ENCODE results near the gene NANS. TPM values are rescaled to one million over a fixed set of nuclear protein-coding genes. Genes with fewer than 3 reads are reported as not detected.

The NANS gene
- total RNA-seq, 1 donor from 2014 or later = 13.0 TPM

GRCh38 chr9:98062161-98062560, 5.6 kb downstream of the NANS start:
- H3K27ac ChIP-seq = no peak overlapping the region
- Mint-ChIP-seq H3K27me3 (ENCODE audit: insufficient read depth, low read depth) (peaks cover 4% of the 10 kb centered on the region), H3K9me3 (no peaks in the 10 kb centered on the region), H3K4me1 (peaks cover 5% of the 10 kb centered on the region), H3K36me3 (peaks cover 9% of the 10 kb centered on the region), H3K4me3 (no peak overlapping the region), H3K27ac (no peak overlapping the region)
- H3K9ac ChIP-seq = no peak overlapping the region
- no peak overlapping the region for H2AFZ ChIP-seq (replicated peaks)
- no peaks in the 10 kb centered on the region for H3K9me3 ChIP-seq (ENCODE audit: low read depth)
- no peak for DNase-seq (ENCODE audit: low spot score)
- no peaks in the 10 kb centered on the region for H4K20me1 ChIP-seq (ENCODE audit: low read depth)
- TF ChIP-seq CTCF (IDR thresholded peaks at IDR 0.05) = no peak
- TF ChIP-seq EZH2 (IDR thresholded peaks at IDR 0.05) = no peak
- no peak for TF ChIP-seq EZH2phosphoT487 (IDR thresholded peaks at IDR 0.05)
- peaks cover 10% of the 10 kb centered on the region for H3K27me3 ChIP-seq
- H3K4me2 ChIP-seq = no peak overlapping the region
- no peaks in the 10 kb centered on the region for H3K36me3 ChIP-seq
- no peaks in the 10 kb centered on the region for H3K4me1 ChIP-seq
- H3K4me3 ChIP-seq = no peak overlapping the region
- H3F3A ChIP-seq (ENCODE audit: low read depth) = peaks cover 3% of the 10 kb centered on the region
- no peaks in the 10 kb centered on the region for H3K79me2 ChIP-seq (ENCODE audit: low read depth)

DNA sequence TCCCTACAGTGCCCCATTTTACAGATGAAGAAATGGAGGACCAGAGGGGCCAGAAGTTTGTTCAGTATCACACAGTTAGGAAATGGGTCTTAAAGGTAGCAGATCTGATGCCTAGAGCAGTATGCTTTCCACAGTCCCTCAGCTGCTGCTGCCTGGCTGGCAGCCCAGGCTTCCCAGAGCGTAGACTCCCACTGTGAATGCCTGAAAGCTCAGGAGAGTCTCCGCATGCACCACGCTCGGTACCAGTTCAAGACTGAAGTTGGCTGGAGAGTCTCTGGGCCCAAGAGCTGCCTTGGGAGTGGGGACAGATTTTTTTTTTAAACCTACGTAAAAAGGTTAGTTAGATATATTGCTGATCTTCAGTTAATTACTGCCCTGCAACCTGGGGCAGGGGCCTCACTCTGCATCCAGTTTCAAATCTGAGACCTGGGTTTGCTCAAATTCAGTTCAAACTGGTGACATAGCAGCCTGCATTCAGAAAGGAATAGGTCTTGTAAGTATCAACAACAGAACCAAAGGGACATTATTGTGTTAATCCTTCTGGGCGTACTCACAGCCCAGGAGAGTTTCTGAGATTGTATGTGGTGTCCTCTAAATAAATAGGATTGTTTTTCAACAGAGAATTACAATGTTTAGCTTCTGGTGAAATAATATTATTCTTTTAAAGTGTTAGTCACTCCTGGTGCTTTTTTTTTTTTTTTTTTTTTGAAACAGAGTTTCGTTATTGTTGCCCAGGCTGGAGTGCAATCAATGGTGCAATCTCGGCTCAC, 8.3 kb downstream of the NANS start:
- Histone ChIP-seq H3K4me2 (no peak overlapping the region), H4K20me1 (ENCODE audit: low read depth) (no peaks in the 10 kb centered on the region), H3K9ac (no peak overlapping the region), H3K4me3 (no peak overlapping the region), H3K27ac (no peak overlapping the region), H3F3A (ENCODE audit: low read depth) (peaks cover 3% of the 10 kb centered on the region), H3K27me3 (no peaks in the 10 kb centered on the region), H2AFZ (replicated peaks) (no peak overlapping the region), H3K79me2 (ENCODE audit: low read depth) (no peaks in the 10 kb centered on the region), H3K9me3 (ENCODE audit: low read depth) (no peaks in the 10 kb centered on the region), H3K4me1 (no peaks in the 10 kb centered on the region), H3K36me3 (no peaks in the 10 kb centered on the region)
- H3K4me1 Mint-ChIP-seq = no peaks in the 10 kb centered on the region
- DNase-seq (ENCODE audit: low spot score) = no peak
- H3K36me3 Mint-ChIP-seq = peaks cover 9% of the 10 kb centered on the region
- no peaks in the 10 kb centered on the region for H3K9me3 Mint-ChIP-seq
- no peak for TF ChIP-seq CTCF (IDR thresholded peaks at IDR 0.05)
- no peak for TF ChIP-seq EZH2 (IDR thresholded peaks at IDR 0.05)
- no peak for TF ChIP-seq EZH2phosphoT487 (IDR thresholded peaks at IDR 0.05)
- H3K4me3 Mint-ChIP-seq = no peak overlapping the region
- H3K27me3 Mint-ChIP-seq (ENCODE audit: insufficient read depth, low read depth) = no peaks in the 10 kb centered on the region
- H3K27ac Mint-ChIP-seq = no peak overlapping the region

- no peaks in the 10 kb centered on the region for H3K36me3 ChIP-seq
- no peaks in the 10 kb centered on the region for H3K79me2 ChIP-seq (ENCODE audit: low read depth)
- Mint-ChIP-seq H3K9me3 (no peaks in the 10 kb centered on the region), H3K27ac (no peak overlapping the region), H3K4me1 (no peaks in the 10 kb centered on the region), H3K27me3 (ENCODE audit: insufficient read depth, low read depth) (no peaks in the 10 kb centered on the region), H3K4me3 (no peak overlapping the region), H3K36me3 (peaks cover 8% of the 10 kb centered on the region)
- H3K27me3 ChIP-seq = no peaks in the 10 kb centered on the region
- H4K20me1 ChIP-seq (ENCODE audit: low read depth) = no peaks in the 10 kb centered on the region
- DNase-seq (ENCODE audit: low spot score) = no peak
- peaks cover 3% of the 10 kb centered on the region for H3F3A ChIP-seq (ENCODE audit: low read depth)
- H3K9ac ChIP-seq = no peak overlapping the region
- H3K4me2 ChIP-seq = no peak overlapping the region
- no peaks in the 10 kb centered on the region for H3K9me3 ChIP-seq (ENCODE audit: low read depth)
- no peak overlapping the region for H2AFZ ChIP-seq (replicated peaks)
- no peaks in the 10 kb centered on the region for H3K4me1 ChIP-seq
- no peak for TF ChIP-seq EZH2 (IDR thresholded peaks at IDR 0.05)
- no peak for TF ChIP-seq EZH2phosphoT487 (IDR thresholded peaks at IDR 0.05)
- no peak for TF ChIP-seq CTCF (IDR thresholded peaks at IDR 0.05)
- no peak overlapping the region for H3K4me3 ChIP-seq
- H3K27ac ChIP-seq = no peak overlapping the region
Observed at GRCh38 chr9:98066235-98066634, 9.7 kb downstream of the NANS start.

All from neural progenitor cell (in vitro differentiated cells).